HG02840 (cell line): ENCODE results near the gene PSMB7.
"Not testable (repeated sequence)": the region's sequence is repeated elsewhere in the genome, so short reads cannot be mapped to it uniquely, and the experiment has no call there.

Source experiments
- ATAC-seq: cut with Tn5 transposase; IDR thresholded peaks from one replicate; pipeline ENCODE4 v1.9.1; 2021; ENCODE audit warnings: mild to moderate bottlenecking, moderate library complexity, moderate number of reproducible peaks; ENCODE audit not compliant: unreplicated experiment, low FRiP score

PSMB7 gene

GRCh38 chr9:124444166-124444565 lies 28.9 kb upstream of the PSMB7 start:
- ATAC-seq, result no peak

DNA sequence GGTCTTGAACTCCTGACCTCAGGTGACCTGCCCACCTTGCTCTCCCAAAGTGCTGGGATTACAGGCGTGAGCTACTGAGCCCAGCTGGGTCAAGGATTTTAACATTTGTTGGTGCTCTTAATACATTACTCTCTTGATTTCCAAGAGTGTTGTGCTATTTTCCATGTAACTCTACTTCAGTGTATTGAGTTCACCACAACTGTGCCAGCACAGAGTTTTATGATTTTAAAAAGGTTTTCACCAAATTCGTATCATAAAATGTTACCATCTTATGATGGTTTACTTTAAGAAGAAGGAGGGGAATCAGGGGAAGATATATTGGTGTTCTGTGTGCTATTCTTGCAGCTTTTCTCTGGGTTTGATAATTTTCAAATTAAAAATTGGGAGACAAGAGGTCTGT lies 28.4 kb upstream of the PSMB7 start:
- ATAC-seq, result no peak

DNA sequence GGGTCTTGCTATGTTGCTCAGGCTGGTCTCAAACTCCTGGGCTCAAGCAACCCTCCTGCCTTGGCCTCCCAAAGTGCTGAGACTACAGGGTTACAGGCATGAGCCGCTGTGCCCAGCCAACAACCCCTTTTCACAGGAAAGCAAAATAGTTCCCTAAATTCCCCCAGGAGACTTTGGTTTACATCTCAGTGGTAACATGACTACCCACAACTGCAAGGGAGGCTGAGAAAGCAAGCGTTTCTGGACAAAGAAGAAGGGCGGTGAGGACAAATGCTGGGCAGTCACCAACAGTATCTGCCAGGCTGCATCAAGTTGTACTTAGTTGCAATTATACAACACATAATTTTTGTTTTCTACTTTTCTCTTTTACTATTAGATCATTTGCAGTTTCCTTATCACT lies 27.6 kb upstream of the PSMB7 start:
- no peak for ATAC-seq

GRCh38 chr9:124442379-124442778 lies 27.1 kb upstream of the PSMB7 start:
- ATAC-seq, result no peak

- ATAC-seq, result no peak
These were observed 26.0 kb upstream of the PSMB7 start for GRCh38 chr9:124441291-124441690.

DNA sequence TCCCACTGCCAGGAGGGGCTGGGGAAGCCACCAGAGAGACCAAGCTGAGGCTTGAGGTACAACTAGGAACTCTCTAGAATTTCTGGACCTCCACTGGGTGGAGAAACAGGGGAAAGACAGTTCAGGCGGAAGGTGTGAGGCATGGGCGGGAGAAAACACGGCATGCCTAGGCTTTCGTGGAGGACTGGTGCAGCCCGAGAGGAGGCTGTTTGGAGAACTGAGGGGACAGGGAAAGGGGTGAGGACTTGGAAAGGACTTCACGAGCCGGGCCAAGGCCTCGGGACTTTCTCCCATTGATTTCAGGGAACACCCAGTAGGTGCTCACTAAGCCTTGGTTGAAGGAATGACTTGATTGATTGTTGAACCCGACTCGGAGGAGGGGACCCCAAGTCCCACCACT lies 25.5 kb upstream of the PSMB7 start:
- ATAC-seq, result no peak

GRCh38 chr9:124439686-124440243 lies 24.5 kb upstream of the PSMB7 start:
- ATAC-seq, result no peak

DNA sequence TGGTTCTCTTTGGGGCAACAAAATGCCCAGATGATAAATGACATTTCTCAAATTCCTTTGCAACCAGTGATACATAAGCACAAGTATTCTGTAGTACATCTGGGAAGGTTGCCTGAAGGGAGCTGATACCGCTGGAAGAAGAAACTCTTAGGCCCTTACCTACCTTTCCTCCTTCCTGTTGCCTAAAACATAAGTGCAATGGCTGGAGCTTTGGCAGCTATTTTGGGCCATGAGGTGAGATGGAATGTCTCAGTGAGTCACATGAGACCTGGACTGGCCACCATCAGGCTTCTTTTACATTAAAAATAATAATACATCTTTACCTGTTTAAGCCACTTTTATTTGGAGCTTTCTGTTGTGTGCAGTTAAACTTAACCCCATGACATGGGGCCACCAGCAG lies 23.8 kb upstream of the PSMB7 start:
- ATAC-seq, result no peak

DNA sequence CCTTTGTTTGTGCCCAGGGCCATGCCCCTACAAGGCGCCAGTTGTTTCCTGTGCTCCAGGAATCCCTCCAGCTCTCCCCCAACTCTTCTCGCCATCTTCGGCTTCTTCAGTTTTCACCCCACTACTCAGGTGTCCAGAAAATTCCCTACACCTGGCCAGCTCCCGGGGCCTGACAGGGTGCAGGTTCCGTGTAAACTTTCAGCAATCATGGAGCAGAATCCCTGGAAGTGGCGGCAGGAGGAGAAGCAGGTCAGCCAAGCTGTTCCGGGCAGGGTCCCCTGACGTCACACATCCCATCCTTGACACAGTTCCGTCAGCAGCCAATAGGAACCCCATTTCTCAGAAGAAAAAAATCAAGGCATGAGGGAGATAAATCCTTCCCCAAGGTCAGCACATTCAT lies 22.8 kb upstream of the PSMB7 start:
- ATAC-seq, result no peak

- ATAC-seq, result no peak
These were observed 21.8 kb upstream of the PSMB7 start for GRCh38 chr9:124437086-124437485.

DNA sequence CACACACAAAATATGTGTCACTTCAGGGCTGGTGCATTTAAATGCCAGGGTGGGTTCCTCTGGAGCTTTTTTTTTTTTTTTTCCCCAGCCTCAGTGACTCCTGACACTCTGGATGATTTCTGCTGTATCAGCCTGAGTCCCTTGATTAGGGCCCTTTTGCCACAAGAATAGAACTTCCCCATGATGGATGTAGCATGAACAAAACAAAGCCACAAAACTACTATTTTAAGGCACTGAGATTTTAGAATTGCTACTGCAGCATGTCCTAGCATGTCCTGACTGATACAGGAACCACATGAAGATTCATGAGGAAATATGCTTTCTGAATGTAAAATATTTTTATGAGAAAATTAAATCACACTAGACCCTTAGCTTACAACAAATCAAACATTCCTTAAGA lies 21.1 kb upstream of the PSMB7 start:
- no peak for ATAC-seq

DNA sequence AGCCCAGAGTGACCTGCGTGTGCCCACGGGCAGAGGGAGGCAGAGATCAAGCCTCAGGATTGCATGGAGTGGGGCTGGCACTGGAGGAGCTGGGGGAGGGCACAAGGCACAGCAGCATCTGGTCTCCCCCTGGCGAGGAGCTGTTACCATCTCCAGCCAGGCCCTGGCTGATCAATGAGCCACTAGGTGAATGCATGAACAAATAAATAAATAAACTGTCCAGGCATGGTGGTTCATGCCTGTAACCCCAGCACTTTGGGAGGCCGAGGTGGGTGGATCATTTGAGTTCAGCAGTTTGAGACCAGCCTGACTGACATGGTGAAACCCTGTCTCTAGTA lies 14.3 kb upstream of the PSMB7 start:
- ATAC-seq, result no peak

DNA sequence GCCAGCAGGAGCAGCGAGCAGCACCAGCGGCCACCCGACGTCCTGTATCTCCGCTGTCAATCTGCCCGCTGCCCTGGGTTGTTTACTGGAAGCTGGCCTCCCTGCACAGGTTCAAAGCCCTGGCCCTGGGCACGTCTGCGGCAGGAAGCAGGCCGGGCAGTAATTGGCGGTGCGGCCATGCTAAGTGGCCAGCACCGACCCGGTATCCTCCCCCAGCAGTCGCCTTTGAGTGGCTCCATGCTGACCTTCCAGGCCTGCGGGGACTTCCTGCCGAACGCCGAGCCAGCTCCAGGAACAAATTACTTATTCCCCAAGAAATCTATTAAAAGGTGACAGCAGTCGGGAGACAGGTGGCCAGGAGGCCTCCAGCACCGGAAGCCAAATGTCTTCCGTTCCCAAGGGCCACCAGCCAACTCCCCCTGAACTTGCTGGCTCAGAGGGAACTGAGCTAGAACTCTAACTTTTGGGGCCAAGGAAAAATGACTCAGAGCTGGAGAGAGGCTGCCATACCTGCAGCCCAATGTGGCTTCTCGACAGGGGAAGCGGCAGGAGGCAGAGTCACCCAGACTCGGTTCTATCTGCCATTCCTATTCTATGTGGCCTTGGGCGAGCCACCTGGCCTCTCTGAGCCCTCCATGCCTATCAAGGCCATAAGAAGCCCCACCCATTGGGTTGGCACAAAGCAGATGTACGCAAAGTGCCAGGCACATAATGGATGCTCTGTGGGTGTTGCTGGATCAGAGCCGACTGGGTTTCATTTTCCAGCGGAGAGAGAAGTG lies 13.7 kb upstream of the PSMB7 start:
- ATAC-seq, result no peak

GRCh38 chr9:124427281-124427680 lies 12.0 kb upstream of the PSMB7 start:
- ATAC-seq, result no peak

GRCh38 chr9:124426361-124426760 lies 11.1 kb upstream of the PSMB7 start:
- ATAC-seq, result no peak

DNA sequence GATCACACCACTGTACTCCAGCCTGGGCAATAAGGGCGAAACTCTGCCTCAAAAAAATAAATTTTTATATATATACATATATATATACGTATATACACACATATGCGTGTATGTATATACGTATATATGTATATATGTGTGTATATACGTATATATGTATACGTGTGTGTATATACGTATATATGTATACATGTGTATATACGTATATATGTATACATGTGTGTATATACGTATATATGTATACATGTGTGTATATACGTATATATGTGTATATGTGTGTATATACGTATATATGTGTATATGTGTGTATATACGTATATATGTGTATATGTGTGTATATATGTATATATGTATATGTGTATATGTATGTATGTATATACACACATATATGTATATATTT lies 10.5 kb upstream of the PSMB7 start:
- ATAC-seq, result not testable (repeated sequence)

GRCh38 chr9:124423591-124423990 lies 8.3 kb upstream of the PSMB7 start:
- ATAC-seq, result no peak

- no peak for ATAC-seq
These were observed 7.9 kb upstream of the PSMB7 start for GRCh38 chr9:124423155-124423554.

DNA sequence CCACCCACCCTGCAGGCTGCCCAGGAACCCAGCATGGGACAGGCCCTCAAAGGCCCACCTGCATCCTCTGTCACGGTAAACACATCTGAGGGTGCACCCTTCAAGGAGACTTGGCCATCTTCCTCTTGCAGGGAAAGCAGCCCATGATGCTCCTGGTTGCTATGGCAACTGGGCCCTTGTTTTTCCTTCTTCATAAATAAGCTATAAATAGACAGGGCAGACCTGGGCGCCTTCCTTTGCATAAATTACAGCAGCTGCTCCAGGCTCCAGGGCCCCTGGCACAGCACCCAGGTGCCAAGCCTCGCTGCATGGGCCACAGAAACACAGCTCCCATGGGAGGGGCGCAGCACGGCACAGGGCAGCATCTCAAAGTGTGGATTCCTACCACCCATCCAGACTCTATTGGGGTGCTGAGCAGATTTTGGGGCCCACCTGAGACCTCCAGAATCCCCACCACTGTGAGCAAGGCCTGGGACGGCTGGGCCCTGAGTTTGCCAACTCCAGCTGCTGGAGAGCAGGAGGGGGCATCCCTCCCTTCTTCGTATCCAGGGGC lies 5.8 kb upstream of the PSMB7 start:
- no peak for ATAC-seq

GRCh38 chr9:124419832-124420489 lies 4.7 kb upstream of the PSMB7 start:
- no peak for ATAC-seq

DNA sequence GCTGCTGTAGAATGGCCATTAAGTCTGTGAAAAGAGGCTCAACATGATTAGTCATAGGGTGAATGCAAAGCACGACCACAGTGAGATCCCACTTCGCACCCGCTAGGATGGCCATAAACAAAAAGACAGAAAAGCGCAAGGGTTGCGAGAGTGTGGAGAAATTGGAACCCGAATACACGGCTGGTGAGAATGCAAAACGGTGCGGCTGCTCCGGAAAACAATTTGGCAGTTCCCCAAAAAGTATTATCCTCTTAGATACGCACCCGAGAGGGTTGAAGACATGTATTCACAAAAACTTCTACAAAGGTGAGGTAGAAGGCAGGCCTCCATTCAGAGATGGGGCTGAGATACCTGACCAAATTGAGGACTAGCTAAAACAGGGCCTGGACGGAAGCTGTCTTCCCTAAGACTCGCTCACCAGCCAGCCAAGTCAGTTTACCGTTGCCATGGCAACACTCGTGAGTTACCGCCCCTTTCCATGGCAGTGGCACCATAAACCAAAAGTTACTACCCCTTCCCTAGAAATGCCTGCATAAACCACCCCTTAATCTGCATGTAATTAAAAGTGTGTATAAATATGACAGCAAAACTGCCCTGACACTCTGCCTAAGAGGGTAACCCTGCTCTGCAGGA lies 726 bp upstream of the PSMB7 start:
- ATAC-seq, result peak; percentile 4
